Measurements from ENCODE around the gene DLL1. TPM values are rescaled to one million over a fixed set of nuclear protein-coding genes. Genes with fewer than 3 reads are reported as not detected.

Gene DLL1
- total RNA-seq, 1 donor, result 1.8 TPM

GRCh38 chr6:170255426-170256125, 35.3 kb downstream of the DLL1 start:
- Histone ChIP-seq H3K4me3 (ENCODE audit: low read length) (no peak overlapping the region), H3K9me3 (ENCODE audit: low read depth, low read length) (no peaks in the 10 kb centered on the region), H3K27me3 (ENCODE audit: insufficient read depth, low read length) (no peaks in the 10 kb centered on the region), H3K4me1 (ENCODE audit: insufficient read depth, low read length) (no peaks in the 10 kb centered on the region)

GRCh38 chr6:170254315-170255213, 36.3 kb downstream of the DLL1 start:
- Histone ChIP-seq H3K4me3 (ENCODE audit: low read length) (no peak overlapping the region), H3K9me3 (ENCODE audit: low read depth, low read length) (no peaks in the 10 kb centered on the region), H3K4me1 (ENCODE audit: insufficient read depth, low read length) (no peaks in the 10 kb centered on the region), H3K27me3 (ENCODE audit: insufficient read depth, low read length) (no peaks in the 10 kb centered on the region)

GRCh38 chr6:170253910-170254269, 37.0 kb downstream of the DLL1 start:
- no peak overlapping the region for H3K4me3 ChIP-seq (ENCODE audit: low read length)
- H3K4me1 ChIP-seq (ENCODE audit: insufficient read depth, low read length), result no peaks in the 10 kb centered on the region
- no peaks in the 10 kb centered on the region for H3K9me3 ChIP-seq (ENCODE audit: low read depth, low read length)
- no peaks in the 10 kb centered on the region for H3K27me3 ChIP-seq (ENCODE audit: insufficient read depth, low read length)

GRCh38 chr6:170253226-170253909, 37.5 kb downstream of the DLL1 start:
- no peaks in the 10 kb centered on the region for H3K4me1 ChIP-seq (ENCODE audit: insufficient read depth, low read length)
- H3K9me3 ChIP-seq (ENCODE audit: low read depth, low read length), result no peaks in the 10 kb centered on the region
- no peaks in the 10 kb centered on the region for H3K27me3 ChIP-seq (ENCODE audit: insufficient read depth, low read length)
- H3K4me3 ChIP-seq (ENCODE audit: low read length), result no peak overlapping the region

GRCh38 chr6:170251776-170252571, 38.9 kb downstream of the DLL1 start:
- no peaks in the 10 kb centered on the region for H3K27me3 ChIP-seq (ENCODE audit: insufficient read depth, low read length)

GRCh38 chr6:170250981-170251775, 39.7 kb downstream of the DLL1 start:
- H3K4me3 ChIP-seq (ENCODE audit: low read length), result no peak overlapping the region
- no peaks in the 10 kb centered on the region for H3K4me1 ChIP-seq (ENCODE audit: insufficient read depth, low read length)
- no peaks in the 10 kb centered on the region for H3K9me3 ChIP-seq (ENCODE audit: low read depth, low read length)
- no peaks in the 10 kb centered on the region for H3K27me3 ChIP-seq (ENCODE audit: insufficient read depth, low read length)

More at GRCh38 chr6:170251776-170252571, 38.9 kb downstream of the DLL1 start:
- no peaks in the 10 kb centered on the region for H3K9me3 ChIP-seq (ENCODE audit: low read depth, low read length)
- H3K4me1 ChIP-seq (ENCODE audit: insufficient read depth, low read length), result no peaks in the 10 kb centered on the region
- H3K4me3 ChIP-seq (ENCODE audit: low read length), result no peak overlapping the region

GRCh38 chr6:170250455-170250854, 40.4 kb downstream of the DLL1 start:
- H3K27me3 ChIP-seq (ENCODE audit: insufficient read depth, low read length), result no peaks in the 10 kb centered on the region
- no peaks in the 10 kb centered on the region for H3K9me3 ChIP-seq (ENCODE audit: low read depth, low read length)
- no peaks in the 10 kb centered on the region for H3K4me1 ChIP-seq (ENCODE audit: insufficient read depth, low read length)
- no peak overlapping the region for H3K4me3 ChIP-seq (ENCODE audit: low read length)

GRCh38 chr6:170249817-170250216, 41.1 kb downstream of the DLL1 start:
- Histone ChIP-seq H3K27me3 (ENCODE audit: insufficient read depth, low read length) (no peaks in the 10 kb centered on the region), H3K4me3 (ENCODE audit: low read length) (no peak overlapping the region), H3K4me1 (ENCODE audit: insufficient read depth, low read length) (no peaks in the 10 kb centered on the region), H3K9me3 (ENCODE audit: low read depth, low read length) (no peaks in the 10 kb centered on the region)

- Histone ChIP-seq H3K27me3 (ENCODE audit: insufficient read depth, low read length) (no peaks in the 10 kb centered on the region), H3K9me3 (ENCODE audit: low read depth, low read length) (no peaks in the 10 kb centered on the region), H3K4me3 (ENCODE audit: low read length) (no peak overlapping the region), H3K4me1 (ENCODE audit: insufficient read depth, low read length) (no peaks in the 10 kb centered on the region)
These were observed 41.8 kb downstream of the DLL1 start for GRCh38 chr6:170248861-170249600.

- H3K27me3 ChIP-seq (ENCODE audit: insufficient read depth, low read length), result no peaks in the 10 kb centered on the region
- no peaks in the 10 kb centered on the region for H3K4me1 ChIP-seq (ENCODE audit: insufficient read depth, low read length)
These were observed 42.6 kb downstream of the DLL1 start for GRCh38 chr6:170248111-170248805.

GRCh38 chr6:170247178-170247701, 43.6 kb downstream of the DLL1 start:
- Histone ChIP-seq H3K4me3 (ENCODE audit: low read length) (no peak overlapping the region), H3K9me3 (ENCODE audit: low read depth, low read length) (no peaks in the 10 kb centered on the region), H3K27me3 (ENCODE audit: insufficient read depth, low read length) (no peaks in the 10 kb centered on the region), H3K4me1 (ENCODE audit: insufficient read depth, low read length) (no peaks in the 10 kb centered on the region)

More at GRCh38 chr6:170248111-170248805, 42.6 kb downstream of the DLL1 start:
- Histone ChIP-seq H3K9me3 (ENCODE audit: low read depth, low read length) (no peaks in the 10 kb centered on the region), H3K4me3 (ENCODE audit: low read length) (no peak overlapping the region)

GRCh38 chr6:170245475-170245992, 45.3 kb downstream of the DLL1 start:
- Histone ChIP-seq H3K4me1 (ENCODE audit: insufficient read depth, low read length) (no peaks in the 10 kb centered on the region), H3K9me3 (ENCODE audit: low read depth, low read length) (no peaks in the 10 kb centered on the region), H3K27me3 (ENCODE audit: insufficient read depth, low read length) (no peaks in the 10 kb centered on the region), H3K4me3 (ENCODE audit: low read length) (no peak overlapping the region)

Measured in mononuclear cell (primary cell).